Raji (cell line): ENCODE results near the gene ABCC3.

ENCODE experiments used
- POLR2A ChIP-seq: IDR thresholded peaks from 2 replicates; pipeline ENCODE4 v1.6.1; 2011; ENCODE audit warnings: low read depth, low read length, control low read depth; ENCODE audit not compliant: insufficient read depth

Gene ABCC3

DNA sequence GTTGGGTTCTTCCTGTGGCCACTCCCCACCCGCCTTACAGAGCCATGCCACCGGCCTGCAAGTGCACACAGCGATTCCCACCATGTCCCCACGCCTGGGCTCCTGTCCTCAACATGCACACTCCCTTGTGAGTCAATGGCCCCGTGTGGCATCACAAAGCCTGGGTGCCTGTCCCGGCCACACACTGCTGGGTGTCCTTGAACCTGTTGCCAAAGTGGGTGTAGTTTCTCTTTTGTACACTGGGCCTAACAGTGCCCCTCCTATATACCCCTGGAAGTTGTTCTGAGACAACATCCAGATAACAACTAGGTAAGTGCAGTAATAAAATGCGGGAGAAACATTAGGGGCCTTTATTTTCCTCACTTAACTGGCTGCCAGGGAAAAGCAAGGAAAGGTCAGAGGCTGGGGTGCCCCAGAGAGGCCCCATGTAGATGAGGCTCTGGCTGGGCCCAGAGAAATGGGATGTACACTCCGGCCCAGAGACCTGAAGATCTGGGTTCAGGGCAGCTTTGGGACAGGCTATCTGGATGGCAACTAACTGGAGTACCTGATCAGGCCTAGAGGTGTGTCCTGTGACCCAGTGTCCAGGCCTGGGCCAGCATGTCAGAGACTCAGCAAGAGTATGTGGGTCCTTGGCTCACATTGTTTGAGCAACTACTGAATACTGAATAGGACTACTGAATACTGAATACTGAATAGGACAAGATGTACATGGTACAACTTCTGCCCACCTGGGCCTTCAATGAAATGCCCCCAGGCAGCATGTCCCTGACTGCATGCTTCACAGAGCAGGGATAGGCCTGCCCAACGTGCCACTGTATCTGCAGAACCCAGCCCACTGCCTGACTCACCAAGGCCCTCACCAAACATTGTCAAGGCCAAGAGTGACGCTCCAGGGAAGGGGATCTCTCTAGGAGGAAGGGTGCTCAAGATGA is 8.3 kb downstream of the ABCC3 start:
- no peak for TF ChIP-seq POLR2A

DNA sequence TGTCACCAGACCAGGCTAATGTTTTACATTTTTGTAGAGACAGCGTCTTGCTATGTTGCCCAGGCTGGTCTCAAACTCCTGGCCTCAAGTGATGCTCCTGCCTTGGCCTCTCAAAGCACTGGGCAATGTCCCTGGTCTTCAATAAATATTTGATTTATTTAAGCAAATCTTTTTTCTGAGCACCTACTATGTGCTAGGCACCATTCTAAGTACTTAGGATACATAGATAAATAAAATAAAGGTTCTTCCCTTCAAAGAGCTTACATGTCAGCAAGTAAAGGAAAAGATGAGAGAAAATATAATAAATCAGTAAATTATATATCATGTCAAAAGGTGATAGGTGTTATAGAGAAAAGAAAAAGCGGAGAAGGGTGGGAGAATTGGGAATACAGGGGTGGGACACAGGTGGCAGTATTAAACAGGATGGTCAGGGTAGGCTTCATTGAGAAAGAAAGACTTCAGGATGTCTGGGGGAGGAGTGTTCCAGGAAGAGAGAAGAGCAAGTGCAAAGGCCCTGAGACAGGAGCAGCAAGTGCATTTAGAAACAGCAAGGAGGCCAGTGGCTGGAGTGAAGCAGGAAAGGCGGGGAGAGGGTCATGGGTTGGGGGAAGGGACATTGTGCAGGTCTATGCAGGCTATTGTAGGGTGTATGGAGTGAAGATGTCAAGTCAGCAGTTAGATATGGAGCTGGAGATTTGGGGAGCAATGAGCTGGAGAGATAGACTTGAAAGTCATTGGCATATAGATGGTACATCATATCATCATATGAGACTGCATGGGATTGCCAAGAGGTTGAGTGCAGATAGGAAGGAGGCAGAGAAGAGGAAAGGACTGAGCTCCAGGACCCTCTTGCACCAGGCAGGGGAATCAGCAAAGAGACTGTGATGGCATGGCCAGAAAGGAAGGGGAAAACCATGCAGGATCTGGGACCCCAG is 11.3 kb downstream of the ABCC3 start:
- TF ChIP-seq POLR2A: no peak

- no peak for TF ChIP-seq POLR2A
Measured at GRCh38 chr17:50647187-50647586, 12.5 kb downstream of the ABCC3 start.

DNA sequence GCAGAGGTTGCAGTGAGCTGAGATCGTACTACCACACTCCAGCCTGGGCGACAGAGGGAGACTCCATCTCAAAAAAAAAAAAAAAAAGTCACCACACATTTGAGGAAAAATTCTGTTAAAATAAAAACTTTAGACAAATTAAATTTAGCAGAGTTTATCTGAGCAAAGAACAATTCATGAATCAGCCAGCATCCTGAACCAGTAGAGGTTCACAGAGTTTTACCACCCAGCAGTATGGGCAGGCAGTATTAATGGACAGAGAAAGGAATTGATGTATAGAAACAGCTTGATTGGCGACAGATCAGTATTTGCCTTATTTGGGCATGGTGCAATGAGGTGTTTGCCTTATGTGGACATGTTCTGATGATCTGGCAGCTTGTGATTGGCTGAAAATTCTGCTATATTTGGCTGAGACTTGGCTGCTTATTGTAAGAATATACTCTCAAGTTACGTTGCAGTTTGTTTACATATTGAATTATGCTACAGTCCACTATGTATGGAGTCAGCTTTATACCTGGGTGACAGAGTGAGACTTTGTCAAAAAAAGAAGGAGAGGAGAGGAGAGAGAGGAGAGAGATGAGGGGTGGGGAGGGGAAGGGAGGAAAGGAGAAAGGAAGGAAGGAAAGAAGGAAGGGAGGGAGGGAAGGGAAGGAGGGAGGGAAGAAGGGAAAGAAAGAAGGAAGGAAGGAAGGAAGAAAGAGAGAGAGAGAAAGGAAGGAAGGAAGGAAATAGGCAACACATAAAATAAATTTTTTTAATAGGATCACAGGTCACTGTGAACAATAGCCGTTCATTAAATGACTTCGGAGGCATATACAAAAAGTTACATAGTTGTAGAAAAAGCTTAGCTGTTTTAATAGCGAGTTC is 14.6 kb downstream of the ABCC3 start:
- TF ChIP-seq POLR2A: no peak

- TF ChIP-seq POLR2A: no peak
Measured at GRCh38 chr17:50651661-50652060, 17.0 kb downstream of the ABCC3 start.

- TF ChIP-seq POLR2A: no peak
Measured at GRCh38 chr17:50653738-50654137, 19.1 kb downstream of the ABCC3 start.

DNA sequence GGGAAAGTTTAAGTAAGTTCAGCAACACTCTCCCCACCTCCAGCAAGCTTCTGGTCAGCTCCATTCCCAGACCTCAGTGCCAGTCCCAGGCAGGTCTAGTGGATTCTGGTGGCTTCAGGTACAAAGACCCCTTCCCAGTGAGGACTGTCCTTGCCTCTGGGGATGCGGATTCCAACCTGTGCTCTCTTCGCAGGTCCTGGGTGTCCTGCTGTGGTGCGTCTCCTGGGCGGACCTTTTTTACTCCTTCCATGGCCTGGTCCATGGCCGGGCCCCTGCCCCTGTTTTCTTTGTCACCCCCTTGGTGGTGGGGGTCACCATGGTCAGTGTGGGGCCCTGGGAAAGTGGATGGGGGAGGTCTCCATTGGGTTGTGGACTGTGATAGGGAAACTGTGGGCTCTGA is 21.8 kb downstream of the ABCC3 start:
- no peak for TF ChIP-seq POLR2A

- no peak for TF ChIP-seq POLR2A
Measured at GRCh38 chr17:50657054-50657453, 22.4 kb downstream of the ABCC3 start.

GRCh38 chr17:50657627-50658026 is 22.9 kb downstream of the ABCC3 start:
- TF ChIP-seq POLR2A: no peak

DNA sequence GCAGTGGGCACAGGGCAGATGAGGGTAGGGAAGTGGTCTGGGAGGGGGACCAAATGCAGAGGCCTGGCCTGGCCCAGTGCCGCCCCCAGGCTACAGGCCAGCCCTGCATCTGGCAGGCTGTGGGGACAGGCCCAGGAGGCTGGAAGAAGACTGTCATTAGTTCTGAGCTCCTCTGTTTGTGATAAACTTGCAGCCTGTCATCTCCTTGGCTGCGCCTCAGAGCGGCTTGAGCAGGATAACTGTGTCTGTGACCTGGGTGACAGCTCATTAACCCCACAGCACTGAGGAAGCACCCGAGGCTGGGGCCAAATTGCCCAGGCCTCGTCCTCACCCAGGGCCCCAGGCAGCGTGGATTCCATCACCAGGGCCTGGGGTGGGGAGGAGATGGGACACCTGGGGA is 23.9 kb downstream of the ABCC3 start:
- TF ChIP-seq POLR2A: no peak

DNA sequence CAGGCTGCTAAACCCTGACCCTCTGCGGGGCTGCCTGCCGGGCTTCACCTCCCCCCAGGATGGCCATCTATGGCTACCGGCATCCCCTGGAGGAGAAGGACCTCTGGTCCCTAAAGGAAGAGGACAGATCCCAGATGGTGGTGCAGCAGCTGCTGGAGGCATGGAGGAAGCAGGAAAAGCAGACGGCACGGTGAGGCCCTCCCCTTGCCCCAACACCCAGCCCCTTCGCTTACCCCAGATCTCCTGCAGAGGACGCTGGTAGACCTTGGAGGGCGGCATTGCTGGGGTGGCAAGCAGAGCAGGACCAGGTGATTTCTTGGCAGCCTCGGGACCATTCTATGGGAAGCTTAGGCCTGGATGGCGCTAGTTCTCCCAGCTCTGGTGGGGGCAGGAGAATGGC is 24.5 kb downstream of the ABCC3 start:
- no peak for TF ChIP-seq POLR2A

DNA sequence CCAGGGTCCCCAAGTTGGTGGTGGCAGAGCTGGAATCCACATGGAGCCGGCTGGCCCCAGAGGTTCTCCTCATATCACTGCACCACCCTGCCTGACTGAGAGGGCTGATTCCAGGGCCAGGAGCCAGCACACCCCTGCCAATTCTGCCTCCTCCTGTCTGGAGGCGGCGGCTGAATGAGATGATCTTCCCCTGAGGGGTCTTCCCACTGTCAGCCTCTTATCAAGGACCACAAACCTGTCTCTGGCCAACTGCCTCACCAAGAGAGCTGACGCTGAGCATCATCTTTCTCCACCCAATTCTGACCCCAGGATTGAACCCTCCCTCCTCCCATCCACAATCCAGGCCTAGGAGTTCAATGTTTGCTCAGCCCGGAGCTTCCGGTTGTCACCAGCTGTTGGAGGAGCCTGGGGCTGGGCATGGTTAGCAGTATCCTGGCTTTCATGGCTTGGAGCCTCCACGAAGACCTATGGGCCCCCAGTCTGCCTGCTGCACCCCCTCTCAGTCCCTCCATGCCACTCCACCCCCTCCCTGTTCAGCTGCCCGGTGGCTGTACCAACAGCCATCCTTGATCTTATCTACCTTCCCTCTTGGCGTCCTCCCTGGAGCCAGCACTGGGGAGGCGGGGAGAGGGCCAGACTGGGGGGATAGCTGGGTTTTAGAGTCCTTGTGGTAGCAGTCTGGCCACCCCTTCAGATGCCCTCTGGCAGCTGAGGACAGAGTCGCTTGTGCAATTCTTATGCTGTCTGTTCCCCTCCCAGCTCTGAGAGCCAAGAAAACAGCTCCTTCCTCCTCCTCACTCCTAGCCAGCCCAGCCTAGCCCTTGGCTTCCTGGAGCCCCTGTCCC is 25.6 kb downstream of the ABCC3 start:
- TF ChIP-seq POLR2A: no peak

GRCh38 chr17:50660887-50661345 is 26.2 kb downstream of the ABCC3 start:
- no peak for TF ChIP-seq POLR2A

DNA sequence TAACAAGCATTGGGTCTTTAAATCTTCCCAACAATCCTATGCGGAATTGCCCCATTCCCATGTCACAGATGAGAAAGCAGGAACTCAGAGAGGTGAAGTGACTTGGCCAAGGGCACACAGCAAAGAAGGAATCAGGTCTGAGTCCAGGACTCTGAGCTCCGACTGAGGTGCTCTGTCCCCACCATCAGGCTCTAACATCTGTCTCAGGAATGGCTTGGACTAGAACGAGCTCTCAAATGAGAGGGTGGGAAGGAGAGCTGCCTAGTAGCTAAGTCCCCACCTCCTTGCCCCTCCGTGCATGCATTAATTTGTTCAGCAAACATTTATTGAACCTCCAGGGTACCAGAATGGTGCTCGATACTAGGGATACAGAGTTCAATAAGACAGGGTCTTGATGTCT is 26.7 kb downstream of the ABCC3 start:
- no peak for TF ChIP-seq POLR2A
